ENCODE data around the gene CHTF18.

CHTF18 gene

DNA sequence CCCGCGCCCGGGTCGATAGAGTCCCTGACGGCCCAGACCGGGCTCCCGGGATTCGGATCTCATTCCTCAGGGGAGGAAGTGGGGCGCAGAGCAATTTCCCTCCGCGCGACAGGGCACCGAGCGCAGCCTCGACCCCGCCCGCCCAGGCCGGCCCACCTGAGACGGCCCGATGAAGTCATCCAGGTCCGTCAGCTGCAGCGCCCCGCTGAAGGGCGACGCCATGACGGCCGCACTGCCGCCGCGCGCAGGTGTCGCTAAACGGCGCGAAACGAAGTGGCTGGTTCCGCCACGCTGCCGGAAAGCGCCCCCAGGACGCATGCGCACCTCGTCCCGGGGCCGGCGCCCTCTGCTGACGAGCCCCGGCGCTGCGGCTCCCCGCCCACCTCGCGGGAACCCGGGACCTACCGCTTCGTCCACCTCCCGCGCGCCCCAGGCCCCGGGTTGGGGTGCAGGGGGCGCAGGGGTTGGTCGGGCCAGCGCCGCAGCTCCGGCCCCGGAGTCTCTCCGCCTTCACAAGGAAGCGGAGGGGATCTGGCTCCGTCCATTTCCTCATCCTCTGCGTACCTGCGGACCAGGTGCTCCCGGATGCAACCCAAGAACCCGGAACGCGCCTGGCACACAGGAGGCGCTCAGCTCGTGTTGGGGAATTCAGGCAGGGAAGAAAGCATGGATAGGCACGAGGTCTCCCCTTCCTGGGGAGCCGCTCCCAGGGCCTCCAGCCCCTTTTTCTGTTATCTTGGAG, 47.5 kb upstream of the CHTF18 start, which contains the start of gene CIAO3 (continued):
- TF ChIP-seq HIC1 (tag by site-specific recombination; IDR thresholded peaks at IDR 0.05) (0 out of 2 replicates have a peak, but pooled peaks have one; percentile 13), ZBTB8A (tag by site-specific recombination; IDR thresholded peaks at IDR 0.05) (peak; percentile 81), ZNF121 (tag by site-specific recombination; IDR thresholded peaks at IDR 0.05) (no peak), EGR2 (tag by site-specific recombination; IDR thresholded peaks at IDR 0.05; ENCODE audit: low read depth) (peak; percentile 42; the same call in 1 of the 2 replicates), SETDB1 (IDR thresholded peaks at IDR 0.05; ENCODE audit: insufficient read length, low read length) (no peak), ZBTB11 (tag by site-specific recombination; conservative IDR thresholded peaks at IDR 0.05; ENCODE audit: low read depth) (peak; percentile 90), ZNF521 (tag by site-specific recombination; IDR thresholded peaks at IDR 0.05) (no peak), ZBTB7A (tag by site-specific recombination; IDR thresholded peaks at IDR 0.05; ENCODE audit: low read depth) (peak; percentile 50; the same call in 1 of the 2 replicates), ZNF23 (tag by site-specific recombination; IDR thresholded peaks at IDR 0.05; ENCODE audit: borderline replicate concordance) (no peak), ZNF184 (tag by site-specific recombination; IDR thresholded peaks at IDR 0.05) (no peak), ZNF654 (tag by site-specific recombination; IDR thresholded peaks at IDR 0.05; ENCODE audit: low read depth) (0 out of 2 replicates have a peak, but pooled peaks have one; percentile 4), SP7 (tag by site-specific recombination; IDR thresholded peaks at IDR 0.05) (peak; percentile 88), ZNF239 (tag by site-specific recombination; IDR thresholded peaks at IDR 0.05) (no peak), ZEB2 (tag by site-specific recombination; IDR thresholded peaks at IDR 0.05) (peak; percentile 96), ZNF221 (tag by site-specific recombination; IDR thresholded peaks at IDR 0.05; ENCODE audit: borderline replicate concordance) (peak; percentile 18; the same call in 1 of the 2 replicates), ZNF311 (tag by site-specific recombination; IDR thresholded peaks at IDR 0.05; ENCODE audit: borderline replicate concordance) (no peak)
- TF ChIP-seq, protein P1, sequence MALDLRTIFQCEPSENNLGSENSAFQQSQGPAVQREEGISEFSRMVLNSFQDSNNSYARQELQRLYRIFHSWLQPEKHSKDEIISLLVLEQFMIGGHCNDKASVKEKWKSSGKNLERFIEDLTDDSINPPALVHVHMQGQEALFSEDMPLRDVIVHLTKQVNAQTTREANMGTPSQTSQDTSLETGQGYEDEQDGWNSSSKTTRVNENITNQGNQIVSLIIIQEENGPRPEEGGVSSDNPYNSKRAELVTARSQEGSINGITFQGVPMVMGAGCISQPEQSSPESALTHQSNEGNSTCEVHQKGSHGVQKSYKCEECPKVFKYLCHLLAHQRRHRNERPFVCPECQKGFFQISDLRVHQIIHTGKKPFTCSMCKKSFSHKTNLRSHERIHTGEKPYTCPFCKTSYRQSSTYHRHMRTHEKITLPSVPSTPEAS (tag by site-specific recombination; IDR thresholded peaks at IDR 0.05), result no peak
- TF ChIP-seq, protein P2, sequence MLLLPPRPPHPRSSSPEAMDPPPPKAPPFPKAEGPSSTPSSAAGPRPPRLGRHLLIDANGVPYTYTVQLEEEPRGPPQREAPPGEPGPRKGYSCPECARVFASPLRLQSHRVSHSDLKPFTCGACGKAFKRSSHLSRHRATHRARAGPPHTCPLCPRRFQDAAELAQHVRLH (tag by site-specific recombination; IDR thresholded peaks at IDR 0.05), result peak; percentile 25; the same call in 1 of the 2 replicates
- TF ChIP-seq, protein P3, sequence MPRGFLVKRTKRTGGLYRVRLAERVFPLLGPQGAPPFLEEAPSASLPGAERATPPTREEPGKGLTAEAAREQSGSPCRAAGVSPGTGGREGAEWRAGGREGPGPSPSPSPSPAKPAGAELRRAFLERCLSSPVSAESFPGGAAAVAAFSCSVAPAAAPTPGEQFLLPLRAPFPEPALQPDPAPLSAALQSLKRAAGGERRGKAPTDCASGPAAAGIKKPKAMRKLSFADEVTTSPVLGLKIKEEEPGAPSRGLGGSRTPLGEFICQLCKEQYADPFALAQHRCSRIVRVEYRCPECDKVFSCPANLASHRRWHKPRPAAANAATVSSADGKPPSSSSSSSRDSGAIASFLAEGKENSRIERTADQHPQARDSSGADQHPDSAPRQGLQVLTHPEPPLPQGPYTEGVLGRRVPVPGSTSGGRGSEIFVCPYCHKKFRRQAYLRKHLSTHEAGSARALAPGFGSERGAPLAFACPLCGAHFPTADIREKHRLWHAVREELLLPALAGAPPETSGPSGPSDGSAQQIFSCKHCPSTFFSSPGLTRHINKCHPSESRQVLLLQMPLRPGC (tag by site-specific recombination; IDR thresholded peaks at IDR 0.05), result peak; percentile 72
- TF ChIP-seq, protein P4, sequence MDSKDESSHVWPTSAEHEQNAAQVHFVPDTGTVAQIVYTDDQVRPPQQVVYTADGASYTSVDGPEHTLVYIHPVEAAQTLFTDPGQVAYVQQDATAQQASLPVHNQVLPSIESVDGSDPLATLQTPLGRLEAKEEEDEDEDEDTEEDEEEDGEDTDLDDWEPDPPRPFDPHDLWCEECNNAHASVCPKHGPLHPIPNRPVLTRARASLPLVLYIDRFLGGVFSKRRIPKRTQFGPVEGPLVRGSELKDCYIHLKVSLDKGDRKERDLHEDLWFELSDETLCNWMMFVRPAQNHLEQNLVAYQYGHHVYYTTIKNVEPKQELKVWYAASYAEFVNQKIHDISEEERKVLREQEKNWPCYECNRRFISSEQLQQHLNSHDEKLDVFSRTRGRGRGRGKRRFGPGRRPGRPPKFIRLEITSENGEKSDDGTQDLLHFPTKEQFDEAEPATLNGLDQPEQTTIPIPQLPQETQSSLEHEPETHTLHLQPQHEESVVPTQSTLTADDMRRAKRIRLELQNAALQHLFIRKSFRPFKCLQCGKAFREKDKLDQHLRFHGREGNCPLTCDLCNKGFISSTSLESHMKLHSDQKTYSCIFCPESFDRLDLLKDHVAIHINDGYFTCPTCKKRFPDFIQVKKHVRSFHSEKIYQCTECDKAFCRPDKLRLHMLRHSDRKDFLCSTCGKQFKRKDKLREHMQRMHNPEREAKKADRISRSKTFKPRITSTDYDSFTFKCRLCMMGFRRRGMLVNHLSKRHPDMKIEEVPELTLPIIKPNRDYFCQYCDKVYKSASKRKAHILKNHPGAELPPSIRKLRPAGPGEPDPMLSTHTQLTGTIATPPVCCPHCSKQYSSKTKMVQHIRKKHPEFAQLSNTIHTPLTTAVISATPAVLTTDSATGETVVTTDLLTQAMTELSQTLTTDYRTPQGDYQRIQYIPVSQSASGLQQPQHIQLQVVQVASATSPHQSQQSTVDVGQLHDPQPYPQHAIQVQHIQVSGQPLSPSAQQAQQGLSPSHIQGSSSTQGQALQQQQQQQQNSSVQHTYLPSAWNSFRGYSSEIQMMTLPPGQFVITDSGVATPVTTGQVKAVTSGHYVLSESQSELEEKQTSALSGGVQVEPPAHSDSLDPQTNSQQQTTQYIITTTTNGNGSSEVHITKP (tag by site-specific recombination; IDR thresholded peaks at IDR 0.05), result peak; percentile 72
- TF ChIP-seq, protein P5, sequence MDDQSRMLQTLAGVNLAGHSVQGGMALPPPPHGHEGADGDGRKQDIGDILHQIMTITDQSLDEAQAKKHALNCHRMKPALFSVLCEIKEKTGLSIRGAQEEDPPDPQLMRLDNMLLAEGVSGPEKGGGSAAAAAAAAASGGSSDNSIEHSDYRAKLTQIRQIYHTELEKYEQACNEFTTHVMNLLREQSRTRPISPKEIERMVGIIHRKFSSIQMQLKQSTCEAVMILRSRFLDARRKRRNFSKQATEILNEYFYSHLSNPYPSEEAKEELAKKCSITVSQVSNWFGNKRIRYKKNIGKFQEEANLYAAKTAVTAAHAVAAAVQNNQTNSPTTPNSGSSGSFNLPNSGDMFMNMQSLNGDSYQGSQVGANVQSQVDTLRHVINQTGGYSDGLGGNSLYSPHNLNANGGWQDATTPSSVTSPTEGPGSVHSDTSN (CRISPR knock-in tag; IDR thresholded peaks at IDR 0.05), result peak; percentile 94
- TF ChIP-seq, protein P6, sequence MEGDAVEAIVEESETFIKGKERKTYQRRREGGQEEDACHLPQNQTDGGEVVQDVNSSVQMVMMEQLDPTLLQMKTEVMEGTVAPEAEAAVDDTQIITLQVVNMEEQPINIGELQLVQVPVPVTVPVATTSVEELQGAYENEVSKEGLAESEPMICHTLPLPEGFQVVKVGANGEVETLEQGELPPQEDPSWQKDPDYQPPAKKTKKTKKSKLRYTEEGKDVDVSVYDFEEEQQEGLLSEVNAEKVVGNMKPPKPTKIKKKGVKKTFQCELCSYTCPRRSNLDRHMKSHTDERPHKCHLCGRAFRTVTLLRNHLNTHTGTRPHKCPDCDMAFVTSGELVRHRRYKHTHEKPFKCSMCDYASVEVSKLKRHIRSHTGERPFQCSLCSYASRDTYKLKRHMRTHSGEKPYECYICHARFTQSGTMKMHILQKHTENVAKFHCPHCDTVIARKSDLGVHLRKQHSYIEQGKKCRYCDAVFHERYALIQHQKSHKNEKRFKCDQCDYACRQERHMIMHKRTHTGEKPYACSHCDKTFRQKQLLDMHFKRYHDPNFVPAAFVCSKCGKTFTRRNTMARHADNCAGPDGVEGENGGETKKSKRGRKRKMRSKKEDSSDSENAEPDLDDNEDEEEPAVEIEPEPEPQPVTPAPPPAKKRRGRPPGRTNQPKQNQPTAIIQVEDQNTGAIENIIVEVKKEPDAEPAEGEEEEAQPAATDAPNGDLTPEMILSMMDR (tag by site-specific recombination; IDR thresholded peaks at IDR 0.05), result peak; percentile 99
